GM19455 (cell line): Measurements from ENCODE around the gene LRRC10B.

Experiments used
- ATAC-seq: cut with Tn5 transposase; IDR thresholded peaks from one replicate; pipeline ENCODE4 v1.9.1; 2021; ENCODE audit not compliant: unreplicated experiment

The LRRC10B gene

GRCh38 chr11:61543606-61544306 lies 35.2 kb downstream of the LRRC10B start:
- no peak for ATAC-seq

GRCh38 chr11:61544466-61544865 lies 35.9 kb downstream of the LRRC10B start:
- ATAC-seq = no peak

- no peak for ATAC-seq
Measured at GRCh38 chr11:61545341-61545740, 36.8 kb downstream of the LRRC10B start.

GRCh38 chr11:61545921-61546320 lies 37.4 kb downstream of the LRRC10B start:
- ATAC-seq = no peak

- ATAC-seq = no peak
Measured at GRCh38 chr11:61546663-61547062, 38.1 kb downstream of the LRRC10B start.

GRCh38 chr11:61547246-61547645 lies 38.7 kb downstream of the LRRC10B start:
- no peak for ATAC-seq

- ATAC-seq = no peak
Measured at GRCh38 chr11:61549177-61549576, 40.6 kb downstream of the LRRC10B start.

GRCh38 chr11:61549662-61550568 lies 41.4 kb downstream of the LRRC10B start:
- no peak for ATAC-seq

GRCh38 chr11:61550665-61551227 lies 42.2 kb downstream of the LRRC10B start:
- no peak for ATAC-seq

- ATAC-seq = no peak
Measured at GRCh38 chr11:61551634-61552033, 43.1 kb downstream of the LRRC10B start.

GRCh38 chr11:61552108-61552635 lies 43.6 kb downstream of the LRRC10B start:
- ATAC-seq = no peak

GRCh38 chr11:61553373-61554171 lies 45.0 kb downstream of the LRRC10B start:
- ATAC-seq = no peak

GRCh38 chr11:61554172-61554988 lies 45.8 kb downstream of the LRRC10B start:
- ATAC-seq = no peak

- ATAC-seq = no peak
Measured at GRCh38 chr11:61555051-61555969, 46.8 kb downstream of the LRRC10B start.

- ATAC-seq = no peak
Measured at GRCh38 chr11:61555978-61556377, 47.4 kb downstream of the LRRC10B start.

GRCh38 chr11:61556621-61557020 lies 48.1 kb downstream of the LRRC10B start:
- ATAC-seq = no peak
